ENCODE data around the gene FMN2.
"Not testable (repeated sequence)": the region's sequence is repeated elsewhere in the genome, so short reads cannot be mapped to it uniquely, and the experiment has no call there.

Gene FMN2

DNA sequence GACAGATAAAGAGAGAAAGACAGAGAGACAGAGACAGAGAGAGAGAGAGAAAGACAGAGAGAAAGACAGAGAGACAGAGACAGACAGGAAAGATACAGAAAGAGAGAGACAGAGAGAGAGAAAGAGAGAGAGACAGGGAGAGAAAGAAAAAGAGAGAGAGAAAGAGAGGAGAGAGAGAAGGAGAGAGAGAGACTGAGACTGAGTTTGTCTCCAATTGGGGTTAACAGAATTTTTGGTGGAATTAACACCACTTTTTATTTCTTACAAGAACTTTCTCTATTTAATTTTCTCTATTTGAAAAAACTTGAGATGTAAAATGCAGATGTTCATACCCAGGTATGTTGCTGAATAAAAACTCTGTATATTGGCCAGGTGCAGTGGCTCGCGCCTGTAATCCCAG, 56.6 kb downstream of the FMN2 start:
- DNase-seq, result no peak

- DNase-seq, result no peak
These were observed 57.9 kb downstream of the FMN2 start for GRCh38 chr1:240149484-240150094.

GRCh38 chr1:240151136-240151735, 59.6 kb downstream of the FMN2 start:
- DNase-seq, result no peak

DNA sequence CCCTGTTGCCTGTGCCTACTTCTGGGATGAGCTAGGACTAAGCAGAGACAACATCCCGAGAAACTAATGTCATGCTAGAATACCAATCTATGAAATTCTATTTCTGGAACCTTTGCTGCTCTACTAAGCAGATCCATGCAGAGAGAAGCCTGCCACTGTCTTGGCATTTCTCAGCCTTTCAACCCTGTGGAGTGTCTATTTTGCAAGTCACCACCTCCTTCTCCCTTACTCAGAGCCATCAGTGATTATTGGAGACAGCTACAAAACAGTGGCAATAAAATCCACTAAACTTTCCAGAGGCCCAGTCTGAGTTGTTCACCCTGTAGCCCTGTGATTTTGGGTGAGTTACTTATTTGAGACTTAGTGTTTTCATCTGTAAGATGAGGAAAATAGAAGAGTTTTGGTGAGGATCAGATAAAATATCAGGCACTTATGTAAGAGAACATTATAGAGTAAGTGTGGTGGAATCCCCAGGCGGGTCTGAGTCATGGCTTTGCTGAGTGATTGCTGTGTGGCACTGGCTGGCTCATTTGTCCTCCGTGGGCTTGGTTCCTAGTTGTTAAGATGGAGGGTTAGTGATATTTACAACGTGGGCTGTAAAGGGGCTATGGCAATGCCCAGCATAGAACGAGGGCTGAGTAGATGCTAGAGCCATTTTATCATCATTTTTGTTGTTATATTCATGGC, 61.1 kb downstream of the FMN2 start:
- no peak for DNase-seq

GRCh38 chr1:240155605-240156004, 63.9 kb downstream of the FMN2 start:
- DNase-seq, result no peak

GRCh38 chr1:240164742-240165141, 73.1 kb downstream of the FMN2 start:
- DNase-seq, result no peak

DNA sequence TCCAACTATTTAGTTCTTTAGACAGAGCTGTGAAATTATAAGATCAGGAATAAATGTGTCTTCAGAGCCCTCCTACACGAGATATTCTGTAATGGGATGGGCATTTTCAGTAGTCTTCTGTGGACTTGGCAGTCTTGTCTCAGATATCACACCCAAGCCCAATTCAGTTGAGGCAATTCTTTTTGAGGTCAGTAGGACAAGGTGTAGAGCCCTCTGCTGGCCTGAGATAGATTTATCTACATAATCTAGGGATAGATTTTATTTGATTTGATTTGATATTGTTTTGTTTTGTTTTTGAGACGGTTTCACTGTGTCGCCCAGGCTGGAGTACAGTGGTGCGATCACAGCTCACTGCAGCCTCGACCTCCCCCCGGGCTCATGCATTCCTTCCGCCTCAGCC, 77.5 kb downstream of the FMN2 start:
- DNase-seq, result no peak

GRCh38 chr1:240170266-240170665, 78.6 kb downstream of the FMN2 start:
- no peak for DNase-seq

DNA sequence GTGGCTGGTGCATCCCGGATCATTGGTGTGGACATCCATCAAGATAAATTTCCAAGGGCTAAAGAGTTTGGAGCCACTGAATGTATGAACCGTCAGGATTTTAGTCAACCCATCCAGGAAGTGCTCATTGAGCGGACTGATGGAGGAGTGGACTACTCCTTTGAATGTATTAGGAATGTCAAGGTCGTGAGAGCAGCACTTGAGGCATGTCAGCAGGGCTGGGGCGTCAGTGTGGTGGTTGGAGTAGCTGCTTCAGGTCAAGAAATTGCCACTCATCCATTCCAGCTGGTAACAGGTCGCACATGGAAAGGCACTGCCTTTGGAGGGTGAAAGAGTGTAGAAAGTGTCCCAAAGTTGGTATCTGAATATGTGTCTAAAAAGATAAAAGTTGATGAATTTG, 79.1 kb downstream of the FMN2 start:
- DNase-seq, result no peak

DNA sequence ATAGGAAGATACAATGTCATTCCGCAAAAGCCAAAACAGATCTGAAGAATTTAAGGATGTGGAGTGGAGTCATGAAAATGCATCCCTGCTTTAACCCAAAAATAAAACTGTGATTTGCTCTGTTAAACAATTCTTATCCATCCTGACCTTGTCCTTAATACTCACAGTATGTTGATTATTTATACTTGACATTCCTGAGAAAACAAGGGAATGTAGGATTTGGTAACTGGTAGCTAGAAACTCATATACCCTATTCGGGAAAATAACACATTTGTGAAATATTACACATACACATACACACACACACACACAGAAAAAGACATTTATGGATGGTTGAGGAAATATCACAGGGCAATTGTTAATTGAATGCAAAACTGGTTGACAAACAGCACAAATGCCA, 80.2 kb downstream of the FMN2 start:
- DNase-seq, result no peak

DNA sequence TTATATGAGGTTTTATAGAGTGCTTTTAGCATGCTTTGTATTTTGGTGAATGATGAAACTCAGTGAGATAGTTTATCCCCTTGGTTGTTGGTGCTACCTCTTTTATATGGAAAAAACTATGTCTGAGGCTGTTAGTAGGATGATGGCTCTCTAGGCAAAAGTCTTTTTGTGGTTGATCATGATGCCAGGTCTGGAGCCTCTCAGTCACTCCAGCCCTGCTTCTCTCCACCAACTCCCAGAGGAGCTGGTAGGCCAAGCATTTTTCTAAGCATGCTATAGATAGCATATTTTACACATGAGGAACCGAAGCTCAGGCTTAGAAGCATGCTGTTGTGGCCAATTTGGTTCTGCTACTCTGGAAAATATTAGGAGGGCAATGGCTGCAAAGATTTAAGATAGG, 82.2 kb downstream of the FMN2 start:
- DNase-seq, result no peak

DNA sequence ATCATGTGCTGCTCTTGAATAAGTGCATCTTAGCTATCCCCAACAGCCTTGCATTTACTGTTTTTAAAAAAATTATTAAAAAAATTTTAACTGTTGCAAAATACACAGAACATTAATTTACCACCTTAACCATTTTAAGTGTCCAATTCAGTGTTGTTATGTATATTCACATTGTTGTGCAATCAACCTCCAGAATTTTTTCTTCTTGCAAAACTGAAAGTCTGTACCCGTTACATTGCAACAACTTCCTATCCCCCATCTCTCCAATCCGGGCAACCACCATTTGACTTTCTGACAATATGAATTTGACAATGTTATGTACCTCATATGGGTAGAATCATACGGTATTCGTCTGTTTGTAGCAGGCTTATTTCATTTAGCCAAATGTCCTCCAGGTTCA, 83.1 kb downstream of the FMN2 start:
- no peak for DNase-seq

DNA sequence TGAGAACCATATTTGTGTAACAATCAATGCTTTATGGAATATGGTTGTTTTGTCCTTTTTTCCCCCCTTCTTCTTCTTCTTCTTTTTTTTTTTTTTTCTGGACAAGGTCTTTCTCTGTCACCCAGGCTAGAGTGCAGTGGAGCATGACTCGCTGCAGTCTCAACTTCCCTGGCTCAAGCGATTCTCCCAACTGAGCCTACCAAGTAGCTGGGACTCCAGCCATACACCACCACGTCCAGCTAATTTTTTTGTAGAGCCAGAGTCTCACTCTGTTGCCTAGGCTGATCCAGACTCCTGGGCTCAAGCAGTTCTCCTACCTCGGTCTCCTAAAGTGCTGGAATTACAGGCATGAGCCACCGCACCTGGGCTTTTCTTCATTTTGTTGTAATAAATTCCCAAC, 86.7 kb downstream of the FMN2 start:
- no peak for DNase-seq

DNA sequence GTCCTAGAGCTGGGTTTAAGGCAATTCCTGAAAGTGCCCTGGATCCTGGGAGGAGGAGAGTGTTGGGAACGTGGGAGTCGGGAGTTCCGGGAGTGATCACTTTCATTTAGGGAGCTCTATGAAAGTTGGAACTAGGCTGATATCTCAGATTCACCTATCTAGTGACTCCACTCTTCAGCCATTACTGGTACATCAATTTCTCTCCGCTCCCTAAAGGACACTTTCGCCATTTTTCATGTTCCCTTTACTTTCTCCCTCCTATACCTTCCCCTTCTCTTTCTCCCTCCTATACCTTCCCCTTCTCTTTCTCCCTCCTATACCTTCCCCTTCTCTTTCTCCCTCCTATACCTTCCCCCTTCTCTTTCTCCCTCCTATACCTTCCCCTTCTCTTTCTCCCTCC, 93.0 kb downstream of the FMN2 start:
- DNase-seq, result not testable (repeated sequence)

- DNase-seq, result no peak
These were observed 96.5 kb downstream of the FMN2 start for GRCh38 chr1:240188139-240188538.

GRCh38 chr1:240189386-240189989, 97.8 kb downstream of the FMN2 start:
- no peak for DNase-seq

- DNase-seq, result no peak
These were observed 99.3 kb downstream of the FMN2 start for GRCh38 chr1:240190881-240191401.

GRCh38 chr1:240192851-240193250, 101.2 kb downstream of the FMN2 start:
- no peak for DNase-seq

DNA sequence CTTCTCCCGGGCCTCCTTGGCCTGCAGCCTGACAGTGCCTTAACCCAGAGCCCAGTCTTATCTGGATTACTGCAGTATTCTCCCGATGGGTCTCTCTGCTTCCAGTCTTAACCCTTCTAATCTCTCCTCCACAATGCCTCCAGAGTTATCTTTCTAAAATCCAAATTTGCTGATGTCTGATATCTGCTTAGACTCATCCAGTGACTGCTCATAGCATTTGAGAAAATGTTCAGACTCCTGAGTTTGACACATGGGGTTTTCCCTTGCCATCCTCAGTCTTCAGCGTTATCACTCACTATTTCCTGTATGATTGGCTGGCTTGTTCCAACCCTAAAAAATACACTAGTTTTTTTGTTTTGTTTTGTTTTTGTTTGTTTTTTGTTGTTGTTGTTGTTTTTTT, 102.0 kb downstream of the FMN2 start:
- no peak for DNase-seq

DNA sequence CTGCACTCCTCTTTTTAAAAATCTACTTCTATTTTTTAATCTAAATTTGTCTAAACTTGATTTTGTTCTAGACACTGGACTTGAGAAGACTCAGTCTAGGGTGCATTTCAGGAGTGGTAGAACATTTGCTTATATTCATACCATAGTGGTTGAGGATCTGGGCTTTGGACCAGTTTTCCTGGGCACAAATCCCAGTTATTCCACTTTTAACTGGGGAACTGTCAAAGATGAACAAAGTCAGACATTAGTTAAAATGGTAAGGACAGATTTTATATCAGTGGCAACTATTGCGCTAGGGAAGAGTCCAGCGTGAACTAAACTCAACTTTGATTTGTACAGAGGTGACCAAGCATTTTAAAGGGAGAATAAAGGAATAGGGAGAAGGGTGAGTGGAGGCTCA, 102.4 kb downstream of the FMN2 start:
- no peak for DNase-seq

- DNase-seq, result no peak
These were observed 106.7 kb downstream of the FMN2 start for GRCh38 chr1:240198376-240198775.

GRCh38 chr1:240199758-240200645, 108.3 kb downstream of the FMN2 start:
- no peak for DNase-seq

DNA sequence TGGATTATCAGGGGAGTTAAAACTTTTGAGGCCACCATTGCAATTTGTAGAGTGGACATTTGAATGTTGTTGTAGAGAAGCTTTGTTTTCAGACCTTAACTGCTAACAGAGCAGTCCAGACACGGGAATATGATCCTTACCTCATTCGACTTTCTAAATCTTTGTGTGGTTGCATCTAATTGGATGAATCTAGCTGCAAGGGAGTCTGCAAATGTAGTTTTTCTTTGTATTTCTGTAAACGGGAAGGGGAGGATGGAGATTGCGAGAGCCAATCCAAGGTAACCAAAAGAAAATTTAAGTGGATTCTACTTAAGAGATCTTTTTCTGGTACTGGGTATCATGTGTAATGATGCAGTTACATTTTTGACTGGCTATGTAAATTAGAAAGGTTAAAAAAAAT, 110.2 kb downstream of the FMN2 start:
- no peak for DNase-seq
